KMS-11 (cell line): ENCODE results near the gene PODNL1.

Source experiments
- H2AFZ ChIP-seq: fragments of 200-600 bp; sonication (generic); 2 replicates; pipeline ENCODE4 v1.6.1; 2016; ENCODE audit warnings: antibody characterized with exemption, mixed run types, low read depth
- H3K27ac ChIP-seq: fragments of 200-600 bp; sonication (generic); 2 replicates; pipeline ENCODE4 v1.6.1; 2016; ENCODE audit warnings: mild to moderate bottlenecking, mixed run types
- H3K27me3 ChIP-seq: fragments of 200-600 bp; sonication (generic); 2 replicates; pipeline ENCODE4 v1.6.1; 2017; ENCODE audit warnings: mild to moderate bottlenecking, low read depth, mixed run types, moderate library complexity; ENCODE audit not compliant: insufficient read depth
- H3K36me3 ChIP-seq: fragments of 200-600 bp; sonication (generic); 2 replicates; pipeline ENCODE4 v1.6.1; 2017; ENCODE audit warnings: mild to moderate bottlenecking, mixed run types; ENCODE audit not compliant: insufficient read depth
- H3K4me1 ChIP-seq: fragments of 200-600 bp; sonication (generic); 2 replicates; pipeline ENCODE4 v1.6.1; 2016; ENCODE audit warnings: mild to moderate bottlenecking, low read depth, mixed run types; ENCODE audit not compliant: poor library complexity, severe bottlenecking
- H3K4me2 ChIP-seq: fragments of 200-600 bp; sonication (generic); 2 replicates; pipeline ENCODE4 v1.7.0; 2016; ENCODE audit warnings: mild to moderate bottlenecking, mixed run types
- H3K4me3 ChIP-seq: fragments of 200-600 bp; sonication (generic); IDR thresholded peaks from 2 replicates; pipeline ENCODE4 v1.6.1; 2017; ENCODE audit warnings: low read depth, low read length, mixed read lengths; ENCODE audit not compliant: insufficient read depth
- H3K79me2 ChIP-seq: fragments of 200-600 bp; sonication (generic); 2 replicates; pipeline ENCODE4 v1.6.1; 2016; ENCODE audit warnings: low read depth, mixed run types; ENCODE audit not compliant: insufficient read depth
- H3K9ac ChIP-seq: fragments of 200-600 bp; sonication (generic); 2 replicates; pipeline ENCODE4 v1.6.1; 2016; ENCODE audit warnings: mild to moderate bottlenecking, mixed run types
- H4K20me1 ChIP-seq: fragments of 200-600 bp; sonication (generic); 2 replicates; pipeline ENCODE4 v1.6.1; 2016; ENCODE audit warnings: mild to moderate bottlenecking, mixed run types; ENCODE audit not compliant: insufficient read depth
- CTCF ChIP-seq: fragments of 200-600 bp; sonication (generic); conservative IDR thresholded peaks from 2 replicates; pipeline ENCODE4 v1.6.1; 2017; ENCODE audit warnings: low read depth, mild to moderate bottlenecking, antibody characterized with exemption, low read length, moderate library complexity, mixed read lengths

Gene PODNL1

GRCh38 chr19:13979244-13979615, 41.0 kb upstream of the PODNL1 start:
- Histone ChIP-seq H2AFZ (no peak overlapping the region), H3K36me3 (no peaks in the 10 kb centered on the region), H3K27ac (no peak overlapping the region), H3K4me1 (no peaks in the 10 kb centered on the region), H3K9ac (no peak overlapping the region), H3K27me3 (no peaks in the 10 kb centered on the region), H3K4me2 (no peak overlapping the region), H3K4me3 (no peak overlapping the region), H3K79me2 (no peaks in the 10 kb centered on the region), H4K20me1 (no peaks in the 10 kb centered on the region)
- no peak for TF ChIP-seq CTCF

GRCh38 chr19:13978351-13979243, 40.4 kb upstream of the PODNL1 start:
- H3K36me3 ChIP-seq: no peaks in the 10 kb centered on the region
- H3K4me2 ChIP-seq: no peak overlapping the region
- H3K9ac ChIP-seq: no peak overlapping the region
- H3K27me3 ChIP-seq: no peaks in the 10 kb centered on the region
- no peak overlapping the region for H3K27ac ChIP-seq
- no peak overlapping the region for H2AFZ ChIP-seq
- no peak for TF ChIP-seq CTCF
- H3K79me2 ChIP-seq: no peaks in the 10 kb centered on the region
- H3K4me3 ChIP-seq: no peak overlapping the region
- no peaks in the 10 kb centered on the region for H4K20me1 ChIP-seq
- no peaks in the 10 kb centered on the region for H3K4me1 ChIP-seq

GRCh38 chr19:13977803-13978202, 39.6 kb upstream of the PODNL1 start:
- H3K79me2 ChIP-seq: no peaks in the 10 kb centered on the region
- H3K9ac ChIP-seq: no peak overlapping the region
- H3K27ac ChIP-seq: no peak overlapping the region
- no peaks in the 10 kb centered on the region for H3K27me3 ChIP-seq
- no peak overlapping the region for H3K4me2 ChIP-seq
- H4K20me1 ChIP-seq: no peaks in the 10 kb centered on the region
- H3K4me3 ChIP-seq: no peak overlapping the region
- H2AFZ ChIP-seq: no peak overlapping the region
- H3K4me1 ChIP-seq: no peaks in the 10 kb centered on the region
- no peak for TF ChIP-seq CTCF
- no peaks in the 10 kb centered on the region for H3K36me3 ChIP-seq

- Histone ChIP-seq H4K20me1 (no peaks in the 10 kb centered on the region), H3K79me2 (no peaks in the 10 kb centered on the region), H3K9ac (no peak overlapping the region), H3K4me1 (no peaks in the 10 kb centered on the region), H3K4me2 (no peak overlapping the region), H3K27me3 (no peaks in the 10 kb centered on the region), H3K4me3 (no peak overlapping the region), H3K27ac (no peak overlapping the region), H3K36me3 (no peaks in the 10 kb centered on the region), H2AFZ (no peak overlapping the region)
- TF ChIP-seq CTCF: no peak
These were observed 38.2 kb upstream of the PODNL1 start for GRCh38 chr19:13976446-13976845.
